Right atrium auricular region (tissue), 2 donors: ENCODE data around the gene SAMD4A. TPM values are rescaled to one million over a fixed set of nuclear protein-coding genes. Genes with fewer than 3 reads are reported as not detected.

Experiments used
- DNase-seq: peaks from one replicate; pipeline ENCODE4 v3.0.0-alpha.2; 2019; ENCODE audit warnings: low spot score
- H3K27ac ChIP-seq, 2 donors: fragments of 200-600 bp; sonication (generic); 1 replicate in 1 of 2; 2 replicates in 1 of 2; pipeline ENCODE4 v1.5.1; 2016 to 2019
- H3K27me3 ChIP-seq, 2 donors: fragments of 200-600 bp; sonication (generic); one replicate each; pipeline versions ENCODE4 v1.5.1 to v1.6.0; 2017 to 2019
- H3K36me3 ChIP-seq: fragments of 200-600 bp; sonication (generic); one replicate; pipeline ENCODE4 v1.5.1; 2016
- H3K4me1 ChIP-seq, 2 donors: fragments of 200-600 bp; sonication (generic); one replicate each; pipeline versions ENCODE4 v1.5.1 to v1.6.0; 2017 to 2019
- H3K4me3 ChIP-seq, 2 donors: fragments of 200-600 bp; sonication (generic); 1 replicate in 1 of 2; 2 replicates in 1 of 2; pipeline ENCODE4 v1.5.1; 2017 to 2019; ENCODE audit warnings: mild to moderate bottlenecking in 1 of 2, moderate library complexity in 1 of 2
- H3K9me3 ChIP-seq, 2 donors: fragments of 200-600 bp; sonication (generic); one replicate each; pipeline ENCODE4 v1.5.1; 2019
- total RNA-seq, 2 donors: library from RNA; depleted of rRNA; stranded (reverse); fragments of >200 nt; gene quantifications; one replicate each; pipeline ENCODE4 v1.1.0, GENCODE V29; 2016
- TF ChIP-seq, protein P1 (sequence below), 2 donors: fragments of 200-600 bp; sonication (generic); IDR thresholded peaks; one replicate each; pipeline ENCODE4 v1.5.1; 2019; ENCODE audit warnings: antibody characterized with exemption in 2 of 2

The SAMD4A gene
- total RNA-seq, 2 donors from 2014 or later, result 74.5 to 102 TPM

DNA sequence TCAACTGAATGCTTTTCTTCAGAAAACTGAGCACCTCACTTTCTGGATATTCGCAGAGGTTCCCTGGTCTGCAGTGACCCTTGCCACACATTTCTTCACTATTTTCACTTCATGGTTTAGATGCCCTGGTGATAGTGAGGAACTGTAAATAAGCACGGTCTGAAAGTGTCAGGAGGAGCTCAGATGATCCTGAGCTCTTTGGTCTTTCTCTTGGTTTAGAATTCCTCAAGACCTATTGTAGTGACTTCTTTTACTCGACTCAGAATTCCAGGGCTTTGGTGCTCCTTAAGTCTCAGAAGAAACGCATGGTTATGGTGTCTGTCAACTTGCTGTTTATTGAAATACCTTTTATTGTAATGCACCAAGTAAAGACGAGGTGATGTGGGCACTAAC is 84.0 kb downstream of the SAMD4A start:
- peaks cover 0 to 72% of the 10 kb centered on the region in 2 donors for H3K4me1 ChIP-seq
- no peaks in the 10 kb centered on the region for H3K9me3 ChIP-seq
- H3K27me3 ChIP-seq, result no peaks in the 10 kb centered on the region
- no peaks in the 10 kb centered on the region for H3K36me3 ChIP-seq
- H3K27ac ChIP-seq, result peak overlapping the region; percentile 89
- H3K4me3 ChIP-seq, result no peak overlapping the region
- DNase-seq, result no peak
- TF ChIP-seq, protein P1, sequence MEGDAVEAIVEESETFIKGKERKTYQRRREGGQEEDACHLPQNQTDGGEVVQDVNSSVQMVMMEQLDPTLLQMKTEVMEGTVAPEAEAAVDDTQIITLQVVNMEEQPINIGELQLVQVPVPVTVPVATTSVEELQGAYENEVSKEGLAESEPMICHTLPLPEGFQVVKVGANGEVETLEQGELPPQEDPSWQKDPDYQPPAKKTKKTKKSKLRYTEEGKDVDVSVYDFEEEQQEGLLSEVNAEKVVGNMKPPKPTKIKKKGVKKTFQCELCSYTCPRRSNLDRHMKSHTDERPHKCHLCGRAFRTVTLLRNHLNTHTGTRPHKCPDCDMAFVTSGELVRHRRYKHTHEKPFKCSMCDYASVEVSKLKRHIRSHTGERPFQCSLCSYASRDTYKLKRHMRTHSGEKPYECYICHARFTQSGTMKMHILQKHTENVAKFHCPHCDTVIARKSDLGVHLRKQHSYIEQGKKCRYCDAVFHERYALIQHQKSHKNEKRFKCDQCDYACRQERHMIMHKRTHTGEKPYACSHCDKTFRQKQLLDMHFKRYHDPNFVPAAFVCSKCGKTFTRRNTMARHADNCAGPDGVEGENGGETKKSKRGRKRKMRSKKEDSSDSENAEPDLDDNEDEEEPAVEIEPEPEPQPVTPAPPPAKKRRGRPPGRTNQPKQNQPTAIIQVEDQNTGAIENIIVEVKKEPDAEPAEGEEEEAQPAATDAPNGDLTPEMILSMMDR (IDR thresholded peaks at IDR 0.05), result no peak

DNA sequence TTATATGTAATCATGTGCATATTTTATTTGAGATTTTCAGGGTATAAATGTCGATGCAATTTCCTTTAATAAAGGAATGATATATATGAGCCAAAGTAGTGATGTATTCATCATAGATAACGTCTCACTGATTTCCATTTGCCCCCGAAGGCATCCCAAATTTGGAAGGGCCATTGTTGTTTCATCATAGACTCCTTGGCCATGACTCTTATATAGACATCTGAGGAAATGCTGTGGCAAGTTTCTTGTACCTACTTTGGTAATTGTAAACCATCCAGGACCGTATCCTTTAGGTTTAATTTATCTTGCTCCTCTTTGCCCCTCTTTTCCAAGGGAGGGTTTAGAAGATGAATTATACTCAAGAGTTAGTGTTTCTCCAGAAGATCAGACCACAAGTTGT is 84.7 kb downstream of the SAMD4A start:
- Histone ChIP-seq H3K9me3 (no peaks in the 10 kb centered on the region), H3K27ac (peak overlapping the region; percentile 89), H3K4me3 (no peak overlapping the region), H3K4me1 (peaks cover 0 to 72% of the 10 kb centered on the region in 2 donors), H3K36me3 (no peaks in the 10 kb centered on the region), H3K27me3 (no peaks in the 10 kb centered on the region)
- TF ChIP-seq, protein P1 (IDR thresholded peaks at IDR 0.05), result no peak
- DNase-seq, result no peak

- H3K4me3 ChIP-seq, result peak overlapping the region in 1 of 2 donors; percentile 15
- TF ChIP-seq, protein P1 (IDR thresholded peaks at IDR 0.05), result no peak
- no peaks in the 10 kb centered on the region for H3K9me3 ChIP-seq
- H3K27ac ChIP-seq, result peak overlapping the region; percentile 89
- H3K27me3 ChIP-seq, result no peaks in the 10 kb centered on the region
- no peaks in the 10 kb centered on the region for H3K36me3 ChIP-seq
- peak; percentile 94 for DNase-seq
- H3K4me1 ChIP-seq, result peaks cover 0 to 72% of the 10 kb centered on the region in 2 donors
Measured at GRCh38 chr14:54652188-54652587, 85.3 kb downstream of the SAMD4A start.

DNA sequence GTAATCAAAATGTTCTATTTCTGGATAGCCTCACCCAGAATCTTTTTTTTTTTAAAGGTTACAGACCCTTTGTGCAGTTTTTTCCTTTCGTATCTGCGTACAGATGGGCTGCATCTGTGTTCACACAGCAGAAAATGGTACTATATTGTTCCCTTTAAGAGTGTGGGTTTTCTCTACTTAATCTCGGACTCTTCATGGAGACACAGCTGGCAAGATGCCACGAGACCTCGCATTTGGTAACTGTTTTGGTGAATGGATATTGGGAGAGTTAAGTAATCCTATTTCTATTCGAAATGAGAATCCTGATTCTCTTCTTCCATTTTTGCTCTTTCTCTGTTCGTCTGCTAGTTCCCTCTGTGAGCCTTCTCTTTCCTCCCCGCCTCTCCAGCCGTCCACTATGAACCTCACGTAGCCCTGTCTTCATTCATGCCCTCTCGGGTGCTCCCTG is 85.7 kb downstream of the SAMD4A start:
- Histone ChIP-seq H3K4me3 (peak overlapping the region; percentile 15), H3K36me3 (no peaks in the 10 kb centered on the region), H3K27me3 (no peaks in the 10 kb centered on the region), H3K4me1 (peaks cover 0 to 72% of the 10 kb centered on the region in 2 donors), H3K27ac (peak overlapping the region; percentile 89), H3K9me3 (no peaks in the 10 kb centered on the region)
- peak; percentile 83 for DNase-seq
- TF ChIP-seq, protein P1 (IDR thresholded peaks at IDR 0.05), result no peak

GRCh38 chr14:54653712-54654469 is 87.0 kb downstream of the SAMD4A start:
- H3K36me3 ChIP-seq, result no peaks in the 10 kb centered on the region
- peaks cover 0 to 66% of the 10 kb centered on the region in 2 donors for H3K4me1 ChIP-seq
- H3K4me3 ChIP-seq, result no peak overlapping the region
- H3K9me3 ChIP-seq, result no peaks in the 10 kb centered on the region
- TF ChIP-seq, protein P1 (IDR thresholded peaks at IDR 0.05), result no peak
- H3K27me3 ChIP-seq, result no peaks in the 10 kb centered on the region
- peak; percentile 77 for DNase-seq
- peak overlapping the region; percentile 89 for H3K27ac ChIP-seq
